ENCODE results near the gene BACH2.

DNA sequence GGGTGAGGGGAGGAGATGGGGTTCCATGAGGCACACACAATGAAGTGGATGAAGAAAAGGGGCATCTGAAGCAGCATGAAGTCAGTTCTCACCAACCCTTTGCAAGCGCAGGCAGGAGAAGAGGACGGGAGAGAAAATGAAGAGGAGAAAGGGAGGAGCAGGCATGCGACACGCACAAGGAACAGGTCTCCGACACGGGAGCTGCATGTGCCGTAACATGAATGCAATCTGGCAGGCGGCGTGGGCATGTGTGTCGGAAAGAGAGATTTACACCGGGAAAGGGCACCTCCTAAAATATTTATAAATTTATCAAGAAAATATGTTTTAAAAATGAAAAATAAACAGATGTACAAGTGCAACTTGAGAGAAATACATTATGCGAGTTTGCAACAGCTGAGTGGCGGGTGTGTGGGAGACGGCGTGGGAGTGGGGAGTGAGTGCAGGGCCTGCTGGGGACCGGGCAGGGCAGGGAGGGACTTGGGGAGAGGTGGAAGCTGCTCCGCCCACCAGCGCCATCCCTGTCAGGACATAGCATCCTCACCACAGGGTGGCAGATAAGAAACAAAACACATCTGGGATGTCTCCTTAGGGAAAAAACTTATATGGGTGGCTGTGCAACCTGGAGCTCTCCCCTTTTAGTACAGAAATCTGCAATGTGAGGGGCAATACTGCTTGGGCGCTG lies 361.8 kb downstream of the BACH2 start:
- TF ChIP-seq CTCF (IDR thresholded peaks at IDR 0.05) (no peak), POLR2A (IDR thresholded peaks at IDR 0.05) (no peak), EP300 (IDR thresholded peaks at IDR 0.05) (no peak)
